OCI-LY3 (cell line): Measurements from ENCODE around the gene HECTD4.

Source experiments
- H2AFZ ChIP-seq: fragments of 200-600, 300-600 bp; shearing (Covaris generic); 2 replicates; pipeline ENCODE4 v1.6.0; 2014; ENCODE audit warnings: antibody characterized with exemption, low read depth, low read length
- H3K27ac ChIP-seq: fragments of 200-600, 300-600 bp; sonication (generic); 2 replicates; pipeline ENCODE4 v1.5.1; 2014; ENCODE audit warnings: mild to moderate bottlenecking, low read length, moderate library complexity, mixed read lengths
- H3K27me3 ChIP-seq: fragments of 200-600, 300-600 bp; sonication (generic); 2 replicates; pipeline ENCODE4 v1.6.1; 2014; ENCODE audit warnings: low read depth, low read length, mixed read lengths
- H3K36me3 ChIP-seq: fragments of 200-600, 300-600 bp; sonication (generic); replicated peaks from 2 replicates; pipeline ENCODE3; 2014; ENCODE audit warnings: low read depth, low read length, mixed read lengths
- H3K4me1 ChIP-seq: fragments of 300-600, 200-600 bp; sonication (generic); 2 replicates; pipeline ENCODE4 v1.6.1; 2014; ENCODE audit warnings: low read length, mixed read lengths
- H3K4me2 ChIP-seq: fragments of 200-600, 300-600 bp; sonication (generic); 2 replicates; pipeline ENCODE4 v1.6.1; 2014; ENCODE audit warnings: low read length, mixed read lengths
- H3K4me3 ChIP-seq: fragments of 300-600, 200-600 bp; sonication (generic); 2 replicates; pipeline ENCODE4 v1.5.1; 2014; ENCODE audit warnings: antibody characterized with exemption, mild to moderate bottlenecking, low read length, moderate library complexity
- H3K79me2 ChIP-seq: fragments of 300-600, 200-600 bp; shearing (Covaris generic); 2 replicates; pipeline ENCODE4 v1.6.1; 2014; ENCODE audit warnings: mild to moderate bottlenecking, low read length, mixed read lengths
- H3K9ac ChIP-seq: fragments of 300-600, 200-600 bp; shearing (Covaris generic); 2 replicates; pipeline ENCODE4 v1.6.0; 2014; ENCODE audit warnings: mild to moderate bottlenecking, low read length, moderate library complexity
- H3K9me3 ChIP-seq: fragments of 200-600, 300-600 bp; shearing (Covaris generic); 2 replicates; pipeline ENCODE4 v1.6.1; 2014; ENCODE audit warnings: low read length, mixed read lengths; ENCODE audit not compliant: insufficient read depth
- H4K20me1 ChIP-seq: fragments of 200-600, 300-600 bp; sonication (generic); 2 replicates; pipeline ENCODE4 v1.6.1; 2016; ENCODE audit warnings: low read length, mixed read lengths; ENCODE audit not compliant: insufficient read depth
- EZH2phosphoT487 ChIP-seq: fragments of 200-600 bp; shearing (Covaris generic); IDR thresholded peaks from 2 replicates; pipeline ENCODE4 v1.6.1; 2018; ENCODE audit warnings: antibody characterized with exemption, mixed run types, low read depth
- TF ChIP-seq, protein P1 (sequence below): fragments of 200-600, 300-600 bp; sonication (generic); IDR thresholded peaks from 2 replicates; pipeline ENCODE4 v1.5.1; 2014; ENCODE audit warnings: antibody characterized with exemption, low read length, low read depth

Gene HECTD4

DNA sequence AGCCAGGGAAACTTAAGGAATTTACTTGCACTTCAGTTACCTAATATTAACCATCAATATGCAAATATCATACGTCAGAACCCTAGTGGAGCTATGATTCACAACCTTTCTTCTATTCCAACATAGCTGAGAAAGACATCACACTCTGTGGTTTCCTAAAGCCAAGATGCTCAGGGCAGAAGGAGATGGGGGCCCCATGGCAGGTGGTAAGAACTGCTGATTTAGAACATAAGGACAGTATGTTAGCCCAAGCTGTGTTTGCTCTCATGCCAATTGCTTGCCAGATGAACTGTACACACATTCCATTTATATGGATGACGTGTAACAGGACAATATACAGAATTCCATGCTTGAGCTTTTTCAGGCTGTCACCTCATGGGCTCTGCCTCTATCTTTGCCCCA is 34.6 kb downstream of the HECTD4 start:
- Histone ChIP-seq H4K20me1 (peaks cover 5% of the 10 kb centered on the region; the same call in 1 of the 2 replicates), H3K9me3 (no peaks in the 10 kb centered on the region), H3K4me1 (peaks cover 11% of the 10 kb centered on the region), H3K4me2 (no peak overlapping the region), H3K36me3 (no peaks in the 10 kb centered on the region), H3K4me3 (no peak overlapping the region), H3K27ac (no peak overlapping the region), H2AFZ (no peak overlapping the region), H3K27me3 (no peaks in the 10 kb centered on the region), H3K79me2 (peaks cover 8% of the 10 kb centered on the region; the same call in 1 of the 2 replicates), H3K9ac (no peak overlapping the region)
- TF ChIP-seq EZH2phosphoT487: no peak
- TF ChIP-seq, protein P1, sequence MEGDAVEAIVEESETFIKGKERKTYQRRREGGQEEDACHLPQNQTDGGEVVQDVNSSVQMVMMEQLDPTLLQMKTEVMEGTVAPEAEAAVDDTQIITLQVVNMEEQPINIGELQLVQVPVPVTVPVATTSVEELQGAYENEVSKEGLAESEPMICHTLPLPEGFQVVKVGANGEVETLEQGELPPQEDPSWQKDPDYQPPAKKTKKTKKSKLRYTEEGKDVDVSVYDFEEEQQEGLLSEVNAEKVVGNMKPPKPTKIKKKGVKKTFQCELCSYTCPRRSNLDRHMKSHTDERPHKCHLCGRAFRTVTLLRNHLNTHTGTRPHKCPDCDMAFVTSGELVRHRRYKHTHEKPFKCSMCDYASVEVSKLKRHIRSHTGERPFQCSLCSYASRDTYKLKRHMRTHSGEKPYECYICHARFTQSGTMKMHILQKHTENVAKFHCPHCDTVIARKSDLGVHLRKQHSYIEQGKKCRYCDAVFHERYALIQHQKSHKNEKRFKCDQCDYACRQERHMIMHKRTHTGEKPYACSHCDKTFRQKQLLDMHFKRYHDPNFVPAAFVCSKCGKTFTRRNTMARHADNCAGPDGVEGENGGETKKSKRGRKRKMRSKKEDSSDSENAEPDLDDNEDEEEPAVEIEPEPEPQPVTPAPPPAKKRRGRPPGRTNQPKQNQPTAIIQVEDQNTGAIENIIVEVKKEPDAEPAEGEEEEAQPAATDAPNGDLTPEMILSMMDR: no peak

DNA sequence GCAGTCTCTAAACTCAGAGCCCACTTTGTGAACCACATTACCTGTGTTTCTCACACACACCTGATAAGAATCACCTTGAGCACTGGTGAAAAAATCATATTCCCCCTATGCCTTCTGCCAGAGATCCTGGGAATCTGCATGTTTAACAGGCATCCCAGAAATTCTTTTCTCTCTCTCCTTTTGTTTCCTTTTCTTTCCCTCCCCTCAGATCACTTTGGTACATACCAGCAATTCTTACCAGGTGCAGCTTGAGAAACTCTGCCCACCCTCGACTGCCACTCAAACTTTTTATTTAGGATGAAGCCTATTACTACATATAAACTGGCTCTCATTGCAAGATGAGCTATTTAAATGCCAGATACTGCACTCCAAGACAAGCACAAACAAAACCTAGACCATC is 36.0 kb downstream of the HECTD4 start:
- no peak for TF ChIP-seq EZH2phosphoT487
- TF ChIP-seq, protein P1: no peak
- Histone ChIP-seq H3K9me3 (no peaks in the 10 kb centered on the region), H3K36me3 (no peaks in the 10 kb centered on the region), H3K4me3 (no peak overlapping the region), H3K9ac (no peak overlapping the region), H3K27ac (no peak overlapping the region), H4K20me1 (peaks cover 5% of the 10 kb centered on the region; the same call in 1 of the 2 replicates), H3K4me1 (peaks cover 11% of the 10 kb centered on the region), H3K4me2 (no peak overlapping the region), H2AFZ (no peak overlapping the region), H3K27me3 (no peaks in the 10 kb centered on the region), H3K79me2 (peaks cover 20% of the 10 kb centered on the region; the same call in 1 of the 2 replicates)

DNA sequence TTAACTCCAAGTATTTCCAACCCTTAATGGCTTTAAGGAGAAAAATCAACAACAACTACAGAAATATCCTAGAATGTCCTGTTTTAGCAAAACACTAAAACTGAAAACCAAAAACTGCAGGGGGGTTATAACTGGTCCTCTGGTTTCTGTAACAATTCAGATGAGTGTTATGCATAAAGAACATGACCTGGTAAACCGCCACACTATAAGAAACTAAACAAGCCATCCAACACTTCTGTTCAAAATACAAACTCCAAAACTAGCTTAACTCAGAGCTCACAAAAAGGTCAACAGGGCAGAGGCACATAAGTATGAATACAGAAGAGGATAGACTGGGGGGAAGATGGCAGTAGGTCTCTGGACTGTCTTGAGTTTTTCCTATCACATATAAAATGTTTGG is 38.0 kb downstream of the HECTD4 start:
- Histone ChIP-seq H3K9ac (no peak overlapping the region), H4K20me1 (peaks cover 5% of the 10 kb centered on the region; the same call in 1 of the 2 replicates), H3K36me3 (no peaks in the 10 kb centered on the region), H3K79me2 (peaks cover 23% of the 10 kb centered on the region; the same call in 1 of the 2 replicates), H3K27me3 (no peaks in the 10 kb centered on the region), H3K9me3 (no peaks in the 10 kb centered on the region), H3K4me2 (no peak overlapping the region), H3K4me1 (peaks cover 6% of the 10 kb centered on the region), H2AFZ (no peak overlapping the region), H3K4me3 (no peak overlapping the region), H3K27ac (no peak overlapping the region)
- TF ChIP-seq, protein P1: no peak
- TF ChIP-seq EZH2phosphoT487: no peak

DNA sequence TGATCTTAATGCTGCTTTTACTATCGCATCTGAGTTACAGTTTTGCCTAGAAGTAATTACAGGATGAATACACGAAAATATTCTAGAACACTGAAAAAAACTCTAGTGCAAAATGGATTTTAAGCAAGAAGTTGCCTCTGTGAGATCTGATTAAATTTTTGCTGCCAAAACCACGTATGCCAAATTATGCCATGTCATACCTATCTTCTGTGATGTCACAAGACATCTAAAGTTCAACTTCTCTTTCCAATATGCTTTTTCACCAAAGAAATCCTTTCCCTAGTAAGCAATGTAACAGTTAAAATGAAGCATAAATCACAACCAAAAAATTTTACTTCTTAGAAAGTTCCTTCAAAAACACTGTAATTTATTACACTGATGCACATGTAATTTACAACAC is 39.6 kb downstream of the HECTD4 start:
- peaks cover 23% of the 10 kb centered on the region; the same call in 1 of the 2 replicates for H3K79me2 ChIP-seq
- no peak for TF ChIP-seq EZH2phosphoT487
- TF ChIP-seq, protein P1: no peak
- peaks cover 3% of the 10 kb centered on the region; the same call in 1 of the 2 replicates for H4K20me1 ChIP-seq

More for the DNA sequence above, 39.6 kb downstream of the HECTD4 start:
- no peak overlapping the region for H2AFZ ChIP-seq
- no peaks in the 10 kb centered on the region for H3K9me3 ChIP-seq
- H3K27me3 ChIP-seq: no peaks in the 10 kb centered on the region
- H3K27ac ChIP-seq: no peak overlapping the region
- no peak overlapping the region for H3K4me2 ChIP-seq
- no peaks in the 10 kb centered on the region for H3K36me3 ChIP-seq
- no peak overlapping the region for H3K9ac ChIP-seq
- H3K4me3 ChIP-seq: no peak overlapping the region
- peaks cover 3% of the 10 kb centered on the region for H3K4me1 ChIP-seq
